ENCODE data around the gene VTA1. TPM values are rescaled to one million over a fixed set of nuclear protein-coding genes. Genes with fewer than 3 reads are reported as not detected.
"Not testable (repeated sequence)": the region's sequence is repeated elsewhere in the genome, so short reads cannot be mapped to it uniquely, and the experiment has no call there.

The VTA1 gene
- total RNA-seq, 6 experiments from 2014 or later = 17.3 to 43.0 (median 23.4) TPM

DNA sequence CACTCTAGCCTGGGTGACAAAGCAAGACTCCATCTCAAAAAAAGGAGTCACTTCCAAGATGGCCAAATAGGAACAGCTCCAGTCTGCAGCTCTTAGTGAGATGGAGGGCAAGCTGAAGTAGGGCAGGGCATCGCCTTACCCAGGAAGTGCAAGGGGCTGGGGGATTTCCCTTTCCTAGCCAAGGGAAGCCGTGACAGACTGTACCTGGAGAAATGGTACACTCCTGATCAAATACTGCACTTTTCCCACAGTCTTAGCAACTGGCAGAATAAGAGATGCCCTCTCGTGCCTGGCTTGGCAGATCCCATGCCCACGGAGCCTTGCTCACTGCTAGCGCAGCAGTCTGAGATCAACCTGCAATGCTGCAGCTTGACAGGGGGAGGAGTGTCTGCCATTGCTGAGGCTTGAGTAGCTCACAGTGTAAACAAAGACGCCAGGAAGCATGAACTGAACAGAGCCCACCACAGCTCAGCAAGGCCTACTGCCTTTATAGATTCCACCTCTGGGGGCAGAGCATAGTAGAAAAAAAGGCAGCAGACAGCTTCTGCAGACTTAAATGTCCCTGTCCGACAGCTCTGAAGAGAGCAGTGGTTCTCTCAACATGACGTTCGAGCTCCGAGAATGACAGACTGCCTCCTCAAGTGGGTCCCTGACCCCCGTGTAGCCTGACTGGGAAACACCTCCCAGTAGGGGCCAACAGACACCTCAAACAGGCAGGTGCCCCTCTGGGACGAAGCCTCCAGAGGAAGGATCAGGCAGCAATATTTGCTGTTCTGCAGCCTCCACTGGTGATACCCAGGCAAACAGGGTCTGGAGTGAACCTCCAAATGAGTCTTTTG lies 85.4 kb downstream of the VTA1 start:
- H3K27me3 ChIP-seq; DNase-seq; intact Hi-C loops (cut with DNase I); H3K4me1 ChIP-seq; H3K4me3 ChIP-seq; H3K27ac ChIP-seq; H3K9me3 ChIP-seq; H3K36me3 ChIP-seq: not testable (repeated sequence)
- ATAC-seq = peak in 1 of 4 donors; percentile 46
- 28% methylated on average over 6 of the region's 12 CpGs for WGBS (ENCODE audit: insufficient coverage, low coverage, low lambda C conversion rate, missing lambda C conversion rate)
- TF ChIP-seq, protein P1, sequence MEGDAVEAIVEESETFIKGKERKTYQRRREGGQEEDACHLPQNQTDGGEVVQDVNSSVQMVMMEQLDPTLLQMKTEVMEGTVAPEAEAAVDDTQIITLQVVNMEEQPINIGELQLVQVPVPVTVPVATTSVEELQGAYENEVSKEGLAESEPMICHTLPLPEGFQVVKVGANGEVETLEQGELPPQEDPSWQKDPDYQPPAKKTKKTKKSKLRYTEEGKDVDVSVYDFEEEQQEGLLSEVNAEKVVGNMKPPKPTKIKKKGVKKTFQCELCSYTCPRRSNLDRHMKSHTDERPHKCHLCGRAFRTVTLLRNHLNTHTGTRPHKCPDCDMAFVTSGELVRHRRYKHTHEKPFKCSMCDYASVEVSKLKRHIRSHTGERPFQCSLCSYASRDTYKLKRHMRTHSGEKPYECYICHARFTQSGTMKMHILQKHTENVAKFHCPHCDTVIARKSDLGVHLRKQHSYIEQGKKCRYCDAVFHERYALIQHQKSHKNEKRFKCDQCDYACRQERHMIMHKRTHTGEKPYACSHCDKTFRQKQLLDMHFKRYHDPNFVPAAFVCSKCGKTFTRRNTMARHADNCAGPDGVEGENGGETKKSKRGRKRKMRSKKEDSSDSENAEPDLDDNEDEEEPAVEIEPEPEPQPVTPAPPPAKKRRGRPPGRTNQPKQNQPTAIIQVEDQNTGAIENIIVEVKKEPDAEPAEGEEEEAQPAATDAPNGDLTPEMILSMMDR (IDR thresholded peaks at IDR 0.05) = peak in 3 of 4 donors; percentile 15 to 28 (median 27)

DNA sequence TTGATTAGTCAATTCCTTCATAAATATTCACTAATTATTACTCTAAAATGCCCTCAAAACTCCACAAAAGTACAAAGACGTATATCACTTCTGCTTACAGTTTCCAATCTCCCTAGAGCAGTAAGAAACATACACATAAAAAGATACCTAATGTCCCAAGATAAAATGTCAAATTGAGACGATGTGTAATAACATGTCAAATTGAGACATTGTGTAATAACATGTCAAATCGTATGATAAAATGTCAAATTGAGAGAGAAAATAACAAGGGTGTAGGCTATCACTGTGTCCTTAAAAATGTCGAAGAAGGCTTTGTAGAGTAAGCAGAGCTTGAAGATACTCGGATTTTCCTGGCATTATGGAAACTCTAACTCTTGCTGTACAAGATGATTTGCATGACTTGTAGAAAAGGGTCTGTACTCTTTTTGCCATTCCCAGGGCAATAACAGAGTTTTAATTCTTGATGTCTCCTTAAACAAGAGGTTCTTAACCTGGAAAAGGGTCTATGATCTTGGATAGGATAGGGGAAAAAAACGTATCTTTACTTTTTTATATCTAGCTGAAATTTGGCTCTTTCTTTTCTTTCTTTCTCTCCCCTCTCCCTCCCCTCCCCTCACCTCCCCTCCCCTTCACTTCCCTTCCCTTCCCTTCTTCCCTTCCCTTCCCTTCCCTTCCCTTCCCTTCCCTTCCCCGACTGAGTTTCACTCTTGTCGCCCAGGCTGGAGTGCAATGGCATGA lies 87.1 kb downstream of the VTA1 start:
- TF ChIP-seq POLR2A (IDR thresholded peaks at IDR 0.05) = no peak
- no peak overlapping the region for H3K4me3 ChIP-seq
- no peaks in the 10 kb centered on the region for H3K9me3 ChIP-seq
- DNase-seq (no peak), ATAC-seq (no peak)
- intact Hi-C loops (cut with DNase I) = no loop called here
- H3K27me3 ChIP-seq = no peaks in the 10 kb centered on the region
- no peak overlapping the region for H3K27ac ChIP-seq
- H3K36me3 ChIP-seq = no peaks in the 10 kb centered on the region
- WGBS (ENCODE audit: insufficient coverage, low coverage, low lambda C conversion rate, missing lambda C conversion rate) = 68% methylated on average over 8 of the region's 8 CpGs
- no peaks in the 10 kb centered on the region for H3K4me1 ChIP-seq

DNA sequence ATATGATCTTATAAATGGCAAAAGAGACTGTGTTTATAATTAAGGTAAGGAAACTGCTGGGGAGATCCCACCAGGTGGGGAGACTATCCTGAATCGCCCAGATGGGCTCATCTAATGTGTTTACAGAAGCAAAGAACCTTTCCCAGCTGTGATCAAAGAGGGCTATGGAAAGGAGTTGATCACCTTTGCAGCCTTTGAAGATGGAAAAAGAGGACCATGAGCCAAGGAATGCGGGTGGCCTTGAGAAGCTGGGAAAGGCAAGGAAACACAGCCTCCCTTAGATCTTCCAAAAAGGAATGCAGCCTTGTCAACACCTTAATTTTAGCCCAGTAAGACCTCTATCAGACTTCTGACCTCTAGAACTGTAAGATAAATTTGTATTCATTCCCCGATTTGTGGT lies 88.2 kb downstream of the VTA1 start:
- DNase-seq (no peak), ATAC-seq (no peak)
- H3K9me3 ChIP-seq = no peaks in the 10 kb centered on the region
- intact Hi-C loops (cut with DNase I) = no loop called here
- H3K27me3 ChIP-seq = no peaks in the 10 kb centered on the region
- no peak overlapping the region for H3K4me3 ChIP-seq
- WGBS (ENCODE audit: insufficient coverage, low coverage, low lambda C conversion rate, missing lambda C conversion rate) = 23% methylated on average over 2 of the region's 3 CpGs
- TF ChIP-seq, protein P1 (IDR thresholded peaks at IDR 0.05) = no peak
- TF ChIP-seq POLR2A (IDR thresholded peaks at IDR 0.05) = no peak
- no peaks in the 10 kb centered on the region for H3K4me1 ChIP-seq
- H3K27ac ChIP-seq = no peak overlapping the region
- H3K36me3 ChIP-seq = no peaks in the 10 kb centered on the region

DNA sequence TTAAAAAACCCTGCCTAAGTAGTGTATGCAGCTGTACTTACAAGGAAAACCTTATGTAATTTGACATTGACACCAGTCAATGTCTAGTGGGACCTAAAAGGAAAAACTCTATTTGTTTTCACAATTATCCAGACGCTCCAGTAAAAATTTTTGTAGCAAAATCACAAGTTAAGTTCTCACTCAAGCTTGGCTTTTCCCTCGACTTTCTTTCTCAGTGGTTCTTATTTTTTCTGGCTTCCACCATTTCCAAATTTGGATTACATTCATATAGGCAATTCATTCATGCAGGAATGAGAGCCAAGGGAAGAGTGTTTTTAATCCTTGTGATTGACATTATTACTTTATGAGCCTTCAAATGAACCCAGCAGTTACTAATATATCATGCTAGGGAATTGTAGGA lies 88.7 kb downstream of the VTA1 start:
- TF ChIP-seq, protein P1 (IDR thresholded peaks at IDR 0.05) = no peak
- TF ChIP-seq POLR2A (IDR thresholded peaks at IDR 0.05) = no peak
- Histone ChIP-seq H3K27ac (no peak overlapping the region), H3K4me1 (no peaks in the 10 kb centered on the region), H3K27me3 (no peaks in the 10 kb centered on the region), H3K4me3 (no peak overlapping the region), H3K36me3 (no peaks in the 10 kb centered on the region), H3K9me3 (no peaks in the 10 kb centered on the region)
- ATAC-seq = no peak
- no peak for DNase-seq
- intact Hi-C loops (cut with DNase I) = no loop called here
- WGBS (ENCODE audit: insufficient coverage, low coverage, low lambda C conversion rate, missing lambda C conversion rate) = 85% methylated on average over 2 of the region's 2 CpGs

DNA sequence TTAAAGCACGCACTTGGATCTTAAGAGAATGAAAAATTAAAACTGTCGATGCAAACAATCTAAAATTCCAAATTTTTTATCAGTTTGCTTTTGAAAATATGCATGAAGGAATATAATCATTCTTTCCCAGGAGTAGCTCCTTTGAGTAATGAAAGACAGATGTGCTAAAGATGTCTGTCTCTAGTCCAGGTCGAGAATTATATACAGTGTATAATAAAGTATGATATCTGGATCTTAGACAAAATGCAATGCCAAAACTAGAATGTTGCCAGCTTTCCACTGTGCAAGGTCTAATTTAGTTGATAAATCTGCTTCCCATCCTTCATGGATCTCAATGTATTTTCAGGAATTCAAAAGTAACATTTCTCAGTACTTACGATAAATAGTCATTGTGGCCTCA lies 89.6 kb downstream of the VTA1 start:
- no peaks in the 10 kb centered on the region for H3K27me3 ChIP-seq
- H3K4me1 ChIP-seq = no peaks in the 10 kb centered on the region
- DNase-seq (no peak), ATAC-seq (no peak)
- no peak overlapping the region for H3K4me3 ChIP-seq
- no peak overlapping the region for H3K27ac ChIP-seq
- 92% methylated on average over 4 of the region's 4 CpGs for WGBS (ENCODE audit: insufficient coverage, low coverage, low lambda C conversion rate, missing lambda C conversion rate)
- H3K9me3 ChIP-seq = no peaks in the 10 kb centered on the region
- intact Hi-C loops (cut with DNase I) = no loop called here
- H3K36me3 ChIP-seq = no peaks in the 10 kb centered on the region
- TF ChIP-seq, protein P1 (IDR thresholded peaks at IDR 0.05) = no peak
- TF ChIP-seq POLR2A (IDR thresholded peaks at IDR 0.05) = no peak
